Pancreas (tissue), 10 donors: ENCODE results near the gene RAD52. TPM values are rescaled to one million over a fixed set of nuclear protein-coding genes. Genes with fewer than 3 reads are reported as not detected.

Source experiments
- ATAC-seq, 4 donors: fragments of 200-7000 bp; cut with Tn5 transposase; one replicate each; pipeline versions ENCODE4 v1.8.0 to v1.9.1; 2020; ENCODE audit warnings: mild to moderate bottlenecking in 4 of 4, moderate library complexity in 4 of 4
- DNase-seq, 6 donors: peaks; one replicate each; pipeline ENCODE4 v3.0.0-alpha.2; 2020
- FAIRE-seq: peaks from 2 replicates; lab custom pipeline; 2012; peaks lifted over from hg19 to GRCh38; lab: Jason Lieb, UNC
- H3K27ac ChIP-seq, 4 donors: fragments of 200-600 bp; sonication (generic); 1 replicate in 3 of 4; 2 replicates in 1 of 4; pipeline versions ENCODE4 v1.5.0 to v1.8.0; 2020
- H3K27me3 ChIP-seq, 4 donors: fragments of 200-600 bp; one replicate each; pipeline ENCODE4 v1.8.0; 2021
- H3K36me3 ChIP-seq, 3 donors: fragments of 200-600 bp; sonication (generic) in 1 of 3; one replicate each; pipeline versions ENCODE4 v1.5.0 to v1.8.0; 2020 to 2021
- H3K4me1 ChIP-seq, 3 donors: fragments of 200-600 bp; one replicate each; pipeline ENCODE4 v1.8.0; 2021
- H3K4me3 ChIP-seq, 4 donors: fragments of 200-600 bp; sonication (generic) in 2 of 4; one replicate each; pipeline versions ENCODE4 v1.5.0 to v1.8.0; 2020 to 2021
- H3K9me3 ChIP-seq, 4 donors: fragments of 200-600 bp; one replicate each; pipeline ENCODE4 v1.8.0; 2021
- WGBS, 2 donors: extraction: QIAGEN DNeasy Blood & Tissue Kit; methylation state at CpG; one replicate each; pipeline ENCODE4 v1.1.7; 2013; 5-methylcytosine and 5-hydroxymethylcytosine counted together
- intact Hi-C, 3 donors: fragments of 100-400 bp; cut with DNase I; formaldehyde crosslinking; loops; one replicate each; pipeline versions ENCODE4 v1.11.1 to v1.14.2; 2022
- polyA plus RNA-seq, 2 donors: library from polyadenylated mRNA; stranded (reverse); fragments of 200-250 nt; gene quantifications; one replicate each; pipeline ENCODE4 v1.2.3, GENCODE V29; 2013
- total RNA-seq, 6 donors: library from RNA; stranded (reverse); fragmentation: NEBNext Ultra II Directional in 4 of 6; extraction: Animal tissue kit (Norgen Biotek cat#: 25700) in 4 of 6; gene quantifications; one replicate each; pipeline versions ENCODE4 v1.2.1 to v1.2.4, GENCODE V29; 2021 to 2023
- TF ChIP-seq, protein P1 (sequence below), 4 donors: fragments of 200-600 bp; sonication (generic) in 3 of 4; IDR thresholded peaks; one replicate each; pipeline versions ENCODE4 v1.5.0 to v1.8.0; 2021; ENCODE audit warnings: antibody characterized with exemption in 4 of 4
- donor health status: healthy with polysubstance abuse.
- donor health status: DM: no; HTN: no; CAD: no; lungs with moderate emphysema.
- donor health status: DM: no; HTN: no; CAD: no.
- donor health status: control.
- donor health status: control.
- donor health status: Bipolar disorder and iron deficiency.
- donor health status: DM: yes; HTN: yes; CAD: no.
- donor health status: DM: no; HTN: no; CAD: no.
- donor health status: DM: no; HTN: no; CAD: no.
- donor health status: DM: yes; HTN: yes; CAD: no.

RAD52 gene
- total and polyA plus RNA-seq, 8 donors = 5.0 to 15.5 (median 7.2) TPM

DNA sequence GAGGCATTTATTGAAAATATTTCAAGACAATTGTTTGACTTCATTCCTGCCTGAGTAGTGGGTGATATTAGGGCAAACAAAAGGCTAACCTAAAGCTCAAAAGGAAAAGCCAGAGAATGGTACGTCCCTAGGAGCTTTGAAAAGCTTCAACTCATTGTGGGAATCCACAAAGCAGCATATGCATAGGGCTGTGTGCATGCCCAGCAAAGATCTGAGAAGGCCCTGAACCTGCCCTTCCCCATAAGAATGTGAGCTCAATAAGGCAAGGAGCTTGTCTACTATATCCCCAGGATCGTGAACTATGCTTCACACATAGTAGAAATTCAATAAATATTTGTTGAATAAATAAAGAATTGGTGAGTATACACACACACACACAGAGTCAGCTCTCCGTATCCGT, 19.1 kb upstream of the RAD52 start:
- no peak for ATAC-seq
- H3K27ac ChIP-seq = no peak overlapping the region
- intact Hi-C loops = no loop called here
- H3K27me3 ChIP-seq = no peaks in the 10 kb centered on the region
- no peaks in the 10 kb centered on the region for H3K4me1 ChIP-seq
- no peak overlapping the region for H3K4me3 ChIP-seq
- H3K36me3 ChIP-seq = no peaks in the 10 kb centered on the region
- no peak for FAIRE-seq
- no peak for DNase-seq
- TF ChIP-seq, protein P1, sequence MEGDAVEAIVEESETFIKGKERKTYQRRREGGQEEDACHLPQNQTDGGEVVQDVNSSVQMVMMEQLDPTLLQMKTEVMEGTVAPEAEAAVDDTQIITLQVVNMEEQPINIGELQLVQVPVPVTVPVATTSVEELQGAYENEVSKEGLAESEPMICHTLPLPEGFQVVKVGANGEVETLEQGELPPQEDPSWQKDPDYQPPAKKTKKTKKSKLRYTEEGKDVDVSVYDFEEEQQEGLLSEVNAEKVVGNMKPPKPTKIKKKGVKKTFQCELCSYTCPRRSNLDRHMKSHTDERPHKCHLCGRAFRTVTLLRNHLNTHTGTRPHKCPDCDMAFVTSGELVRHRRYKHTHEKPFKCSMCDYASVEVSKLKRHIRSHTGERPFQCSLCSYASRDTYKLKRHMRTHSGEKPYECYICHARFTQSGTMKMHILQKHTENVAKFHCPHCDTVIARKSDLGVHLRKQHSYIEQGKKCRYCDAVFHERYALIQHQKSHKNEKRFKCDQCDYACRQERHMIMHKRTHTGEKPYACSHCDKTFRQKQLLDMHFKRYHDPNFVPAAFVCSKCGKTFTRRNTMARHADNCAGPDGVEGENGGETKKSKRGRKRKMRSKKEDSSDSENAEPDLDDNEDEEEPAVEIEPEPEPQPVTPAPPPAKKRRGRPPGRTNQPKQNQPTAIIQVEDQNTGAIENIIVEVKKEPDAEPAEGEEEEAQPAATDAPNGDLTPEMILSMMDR (IDR thresholded peaks at IDR 0.05) = no peak
- no peaks in the 10 kb centered on the region for H3K9me3 ChIP-seq
- WGBS, 2 donors = 55 to 60% methylated on average over 4 of the region's 4 CpGs

DNA sequence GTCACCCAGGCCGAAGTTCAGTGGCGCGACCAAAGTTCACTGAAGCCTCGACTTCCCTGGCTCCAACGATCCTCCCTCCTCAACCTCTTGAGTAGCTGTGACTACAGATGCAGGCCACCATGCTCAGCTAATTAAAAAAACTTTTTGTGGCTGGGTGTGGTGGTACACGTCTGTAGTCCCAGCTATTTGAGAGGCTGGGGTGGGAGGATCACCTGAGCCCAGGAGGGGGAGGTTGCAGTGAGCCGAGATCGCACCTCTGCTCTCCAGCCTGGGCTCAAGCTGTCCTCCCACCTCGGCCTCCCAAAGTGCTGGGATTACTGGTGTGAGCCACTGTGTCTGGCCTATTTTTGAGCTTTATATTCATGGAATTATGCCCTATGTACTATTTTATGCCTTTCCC, 18.1 kb upstream of the RAD52 start:
- TF ChIP-seq, protein P1 (IDR thresholded peaks at IDR 0.05) = no peak
- no peaks in the 10 kb centered on the region for H3K9me3 ChIP-seq
- no peak for ATAC-seq
- H3K4me1 ChIP-seq = no peaks in the 10 kb centered on the region
- WGBS, 2 donors = 84 to 93% methylated on average over 9 of the region's 9 CpGs
- no peak for DNase-seq
- intact Hi-C loops = no loop called here
- FAIRE-seq = no peak
- no peak overlapping the region for H3K27ac ChIP-seq
- H3K36me3 ChIP-seq = no peaks in the 10 kb centered on the region
- H3K27me3 ChIP-seq = no peaks in the 10 kb centered on the region
- H3K4me3 ChIP-seq = no peak overlapping the region

DNA sequence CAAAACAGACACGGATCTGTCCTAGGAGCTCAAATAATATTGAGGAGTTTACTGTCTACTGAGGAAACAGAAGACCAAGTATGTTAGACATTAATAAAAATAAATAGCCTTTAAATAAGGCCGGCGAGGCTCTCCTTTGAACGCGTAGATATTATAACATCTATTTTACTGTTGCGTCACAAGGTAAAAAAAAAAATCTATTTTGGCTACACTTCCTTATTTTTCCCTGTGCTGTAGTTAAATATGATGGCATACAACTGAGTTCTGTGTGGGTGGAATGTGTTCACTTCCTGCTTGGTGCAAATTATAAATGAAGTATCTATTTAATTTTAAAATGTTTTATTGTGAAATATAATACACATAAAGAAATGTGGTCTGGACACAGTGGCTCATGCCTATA, 17.2 kb upstream of the RAD52 start:
- 80 to 88% methylated on average over 6 of the region's 6 CpGs for WGBS, 2 donors
- FAIRE-seq = no peak
- intact Hi-C loops = no loop called here

DNA sequence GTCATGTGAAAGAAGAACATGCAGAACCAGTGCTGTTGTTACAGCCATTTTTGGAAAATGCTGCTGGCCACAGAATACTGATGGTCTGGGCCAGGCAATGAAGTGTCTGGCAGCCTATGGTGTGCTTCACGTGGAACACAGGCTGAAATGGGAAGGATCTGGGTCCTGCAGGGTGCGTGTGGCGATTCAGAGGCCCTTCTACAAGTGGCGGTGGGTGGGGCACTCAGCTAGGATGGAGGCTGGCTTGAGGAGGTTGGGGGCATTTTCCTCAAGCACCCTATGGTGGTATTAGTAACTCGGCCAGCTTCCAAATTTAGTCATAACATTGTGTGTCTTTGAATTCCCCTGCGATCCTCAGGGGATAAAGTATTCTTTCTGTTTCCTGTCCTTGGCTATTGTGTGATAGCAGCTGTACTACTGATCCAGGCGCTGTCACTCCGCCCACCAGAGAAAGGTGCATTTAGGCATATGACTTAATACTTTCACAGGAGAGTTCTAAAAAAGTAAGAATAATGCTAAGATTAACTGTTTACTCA, 9.2 kb upstream of the RAD52 start:
- DNase-seq = no peak
- 64 to 65% methylated on average over 8 of the region's 8 CpGs for WGBS, 2 donors
- FAIRE-seq = no peak
- H3K27ac ChIP-seq = no peak overlapping the region
- intact Hi-C loops = loop anchor here in 1 of 3 donors (10.0 kb wide), 1 partner anchor 394 kb away; no protein-coding TSS in a partner anchor
- no peak overlapping the region for H3K4me3 ChIP-seq
- no peak for ATAC-seq
- TF ChIP-seq, protein P1 (IDR thresholded peaks at IDR 0.05) = no peak
- no peaks in the 10 kb centered on the region for H3K4me1 ChIP-seq
- H3K36me3 ChIP-seq = no peaks in the 10 kb centered on the region
- no peaks in the 10 kb centered on the region for H3K27me3 ChIP-seq
- no peaks in the 10 kb centered on the region for H3K9me3 ChIP-seq

More for the DNA sequence above, 17.2 kb upstream of the RAD52 start:
- Histone ChIP-seq H3K36me3 (no peaks in the 10 kb centered on the region), H3K4me1 (no peaks in the 10 kb centered on the region), H3K9me3 (no peaks in the 10 kb centered on the region), H3K27me3 (no peaks in the 10 kb centered on the region), H3K4me3 (no peak overlapping the region), H3K27ac (no peak overlapping the region)
- no peak for ATAC-seq
- no peak for DNase-seq
- TF ChIP-seq, protein P1 (IDR thresholded peaks at IDR 0.05) = no peak

- Histone ChIP-seq H3K36me3 (no peaks in the 10 kb centered on the region), H3K4me3 (no peak overlapping the region), H3K27ac (no peak overlapping the region), H3K9me3 (no peaks in the 10 kb centered on the region), H3K27me3 (no peaks in the 10 kb centered on the region), H3K4me1 (no peaks in the 10 kb centered on the region)
- TF ChIP-seq, protein P1 (IDR thresholded peaks at IDR 0.05) = no peak
- FAIRE-seq (no peak), ATAC-seq (no peak), DNase-seq (no peak)
- intact Hi-C loops = loop anchor here in 1 of 3 donors (10.0 kb wide), 1 partner anchor 391 kb away; no protein-coding TSS in a partner anchor
- WGBS, 2 donors = 90 to 96% methylated on average over 6 of the region's 6 CpGs
These were observed 6.4 kb upstream of the RAD52 start for GRCh38 chr12:955939-956338.
